Measurements from ENCODE around the gene CENPE. TPM values are rescaled to one million over a fixed set of nuclear protein-coding genes. Genes with fewer than 3 reads are reported as not detected.

CENPE gene
- total RNA-seq, 1 experiment from 2014 or later, result 38.1 TPM

DNA sequence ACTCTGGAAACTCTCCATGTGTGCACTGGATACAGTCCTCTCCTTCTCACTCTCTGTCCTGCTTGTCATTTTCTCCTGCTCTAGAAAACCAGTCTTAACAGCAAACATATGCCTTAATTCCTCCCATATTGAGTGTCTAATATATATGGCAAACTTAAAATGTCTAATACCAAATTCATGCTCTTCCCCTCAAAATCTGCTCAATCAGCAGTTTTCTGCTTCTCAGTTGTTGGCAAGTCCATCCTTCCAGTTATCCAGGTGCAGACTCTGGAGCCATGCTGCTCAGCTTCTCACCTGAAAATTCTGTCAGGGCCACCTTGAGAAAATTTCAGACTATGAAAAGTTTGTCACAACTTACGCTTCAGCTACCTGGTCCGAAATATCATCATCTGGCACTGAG lies 3.1 kb upstream of the CENPE start:
- no peak overlapping the region for H3K23ac ChIP-seq (ENCODE audit: insufficient read length, low read depth, low read length)
- no peak overlapping the region for H4K8ac ChIP-seq (replicated peaks; ENCODE audit: insufficient read length, low read depth, low read length)
- no CpG with 5 or more reads among the region's 2 CpGs for WGBS (ENCODE audit: extremely low coverage, insufficient read length, low lambda C conversion rate)
- no peak overlapping the region for H3K9ac ChIP-seq (ENCODE audit: extremely low read depth, insufficient read length, low read length)
- H3K4me2 ChIP-seq (ENCODE audit: insufficient read depth, insufficient read length, low read length), result no peak overlapping the region
- peaks cover 3% of the 10 kb centered on the region for H3K23me2 ChIP-seq (ENCODE audit: insufficient read length, low read depth, low read length, poor library complexity, severe bottlenecking)
- no peaks in the 10 kb centered on the region for H3K9me3 Mint-ChIP-seq
- no peak overlapping the region for H3K27ac Mint-ChIP-seq
- TF ChIP-seq, protein P1, sequence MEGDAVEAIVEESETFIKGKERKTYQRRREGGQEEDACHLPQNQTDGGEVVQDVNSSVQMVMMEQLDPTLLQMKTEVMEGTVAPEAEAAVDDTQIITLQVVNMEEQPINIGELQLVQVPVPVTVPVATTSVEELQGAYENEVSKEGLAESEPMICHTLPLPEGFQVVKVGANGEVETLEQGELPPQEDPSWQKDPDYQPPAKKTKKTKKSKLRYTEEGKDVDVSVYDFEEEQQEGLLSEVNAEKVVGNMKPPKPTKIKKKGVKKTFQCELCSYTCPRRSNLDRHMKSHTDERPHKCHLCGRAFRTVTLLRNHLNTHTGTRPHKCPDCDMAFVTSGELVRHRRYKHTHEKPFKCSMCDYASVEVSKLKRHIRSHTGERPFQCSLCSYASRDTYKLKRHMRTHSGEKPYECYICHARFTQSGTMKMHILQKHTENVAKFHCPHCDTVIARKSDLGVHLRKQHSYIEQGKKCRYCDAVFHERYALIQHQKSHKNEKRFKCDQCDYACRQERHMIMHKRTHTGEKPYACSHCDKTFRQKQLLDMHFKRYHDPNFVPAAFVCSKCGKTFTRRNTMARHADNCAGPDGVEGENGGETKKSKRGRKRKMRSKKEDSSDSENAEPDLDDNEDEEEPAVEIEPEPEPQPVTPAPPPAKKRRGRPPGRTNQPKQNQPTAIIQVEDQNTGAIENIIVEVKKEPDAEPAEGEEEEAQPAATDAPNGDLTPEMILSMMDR (conservative IDR thresholded peaks at IDR 0.05), result no peak
- H4K5ac ChIP-seq (ENCODE audit: insufficient read length, low read depth, low read length), result no peak overlapping the region
- H2BK120ac ChIP-seq (ENCODE audit: low read depth, low read length, poor library complexity, severe bottlenecking), result no peak overlapping the region
- H3T11ph ChIP-seq (ENCODE audit: low read length), result no peak overlapping the region
- no peak overlapping the region for H3K14ac ChIP-seq (ENCODE audit: insufficient read depth, low read length)
- no peak overlapping the region for H3K4me3 Mint-ChIP-seq
- H2BK15ac ChIP-seq (ENCODE audit: low read depth, low read length), result no peak overlapping the region
- H3K4ac ChIP-seq (ENCODE audit: low read depth, low read length), result no peak overlapping the region
- no peak overlapping the region for H2BK12ac ChIP-seq (ENCODE audit: insufficient read length, low read depth, low read length)
- H2AFZ ChIP-seq (ENCODE audit: low read length), result no peak overlapping the region
- DNase-seq, result no peak
- H3K36me3 Mint-ChIP-seq (ENCODE audit: insufficient read depth in 1 of 3, low read depth in 3 of 3), result peaks cover under 1 to 1% (median under 1%) of the 10 kb centered on the region in 3 experiments; a peak in 3 of 7 replicates
- H3K27me3 ChIP-seq (ENCODE audit: insufficient read depth, low read length), result no peaks in the 10 kb centered on the region
- no peaks in the 10 kb centered on the region for H3K4me1 ChIP-seq (ENCODE audit: insufficient read depth, low read length)
- no peaks in the 10 kb centered on the region; the same call in 1 of the 2 replicates for H3K79me2 ChIP-seq (ENCODE audit: insufficient read depth, low read length)
- H2BK5ac ChIP-seq (ENCODE audit: insufficient read length, low read length), result no peak overlapping the region
- no peaks in the 10 kb centered on the region for H4K20me1 ChIP-seq (ENCODE audit: control insufficient read depth, insufficient read depth, insufficient read length)
- no peak overlapping the region for H3K18ac ChIP-seq (ENCODE audit: insufficient read length, low read depth, low read length)
- H4K91ac ChIP-seq (ENCODE audit: insufficient read length, low read depth, low read length), result no peak overlapping the region
- no peak overlapping the region for H2AK5ac ChIP-seq (ENCODE audit: insufficient read length, low read length)
- no peaks in the 10 kb centered on the region for H3K79me1 ChIP-seq (ENCODE audit: insufficient read depth, low read depth, low read length, poor library complexity, severe bottlenecking)
- H2BK20ac ChIP-seq (ENCODE audit: low read depth, low read length, poor library complexity, severe bottlenecking), result no peak overlapping the region
- H3K27me3 Mint-ChIP-seq (ENCODE audit: low read depth), result no peaks in the 10 kb centered on the region
- no peaks in the 10 kb centered on the region for H3K9me3 ChIP-seq (ENCODE audit: control insufficient read depth, low read depth, low read length)
- no peak overlapping the region for H3K27ac ChIP-seq (ENCODE audit: insufficient read length, low read depth, low read length)
- peaks cover 12 to 15% of the 10 kb centered on the region in 2 experiments for H3K4me1 Mint-ChIP-seq
- no peak overlapping the region for H3K56ac ChIP-seq (ENCODE audit: insufficient read length, low read depth, low read length)

Data from H9 (cell line).